GM12878 (cell line): ENCODE results near the gene SPRED2. TPM values are rescaled to one million over a fixed set of nuclear protein-coding genes. Genes with fewer than 3 reads are reported as not detected.

ENCODE experiments used
- ATAC-seq: fragments of 200-7000 bp; cut with Tn5 transposase; 3 replicates; pipeline ENCODE4 v1.9.1; 2020; ENCODE audit warnings: mild to moderate bottlenecking, moderate library complexity
- BruUV-seq: library from RNA; stranded (reverse); fragments of 400-500 nt; replicated peaks from 2 replicates; lab custom pipeline; 2021; lab: Mats Ljungman, UMichigan
- CTCF ChIA-PET: fragments of 300-600 bp; sonication (Branson Sonifier 250); formaldehyde crosslinking; extraction: SDS; loops from one replicate; lab custom pipeline; 2021; ENCODE audit warnings: inconsistent platforms; lab: Yijun Ruan, JAX
- POLR2A ChIA-PET: fragments of 350-600 bp; formaldehyde crosslinking; extraction: SDS; loops from one replicate; lab custom pipeline; 2021; ENCODE audit warnings: inconsistent platforms; lab: Charles Lee
- RAD21 ChIA-PET: fragments of 300-600 bp; sonication (Branson Sonifier 250); formaldehyde crosslinking; loops from one replicate; lab custom pipeline; 2023; ENCODE audit warnings: antibody characterized with exemption; ENCODE audit not compliant: unreplicated experiment; lab: Charles Lee
- SMC1A ChIA-PET: fragments of 300-600 bp; sonication (Branson Sonifier 250); formaldehyde crosslinking; loops from one replicate; lab custom pipeline; 2023; ENCODE audit not compliant: unreplicated experiment, uncharacterized antibody; lab: Charles Lee
- DNase-seq: peaks from one replicate; pipeline ENCODE4 v3.0.0-alpha.2; 2011; ENCODE audit warnings: low read depth, low spot score
- FAIRE-seq: peaks from 3 replicates; lab custom pipeline; 2011; peaks lifted over from hg19 to GRCh38; lab: Jason Lieb, UNC
- H2AFZ ChIP-seq: 2 replicates; pipeline ENCODE4 v1.6.0; 2011; ENCODE audit warnings: low read depth, low read length, control low read depth; ENCODE audit not compliant: control insufficient read depth
- H3K27ac ChIP-seq: 2 replicates; pipeline ENCODE4 v1.5.1; 2011; ENCODE audit warnings: control low read depth; ENCODE audit not compliant: control insufficient read depth, insufficient read depth
- H3K27me3 ChIP-seq, 2 experiments: replicated peaks in 1 of 2; 2 replicates each; pipeline versions ENCODE4 v1.6.0 to v1.6.1; 2011; ENCODE audit warnings: low read length in 1 of 2; ENCODE audit not compliant: control insufficient read depth in 2 of 2, insufficient read depth in 2 of 2
- H3K36me3 ChIP-seq, 2 experiments: 2 replicates each; pipeline ENCODE4 v1.5.1; 2011; ENCODE audit warnings: low read length in 1 of 2; ENCODE audit not compliant: control insufficient read depth in 2 of 2, insufficient read depth in 2 of 2
- H3K4me1 ChIP-seq: 2 replicates; pipeline ENCODE4 v1.6.1; 2011; ENCODE audit warnings: mild to moderate bottlenecking, low read length, moderate library complexity, mixed read lengths; ENCODE audit not compliant: control insufficient read depth, insufficient read depth
- H3K4me2 ChIP-seq: 2 replicates; pipeline ENCODE4 v1.6.0; 2011; ENCODE audit warnings: control low read depth; ENCODE audit not compliant: control insufficient read depth, insufficient read depth
- H3K4me3 ChIP-seq: fragments of 200-600 bp; sonication (generic); 2 replicates; pipeline ENCODE4 v1.5.1; 2016
- H3K79me2 ChIP-seq: 2 replicates; pipeline ENCODE4 v1.6.0; 2011; ENCODE audit warnings: low read length; ENCODE audit not compliant: control insufficient read depth, insufficient read depth
- H3K9ac ChIP-seq: 2 replicates; pipeline ENCODE4 v1.8.0; 2011; ENCODE audit warnings: low read length, control low read depth, mixed read lengths; ENCODE audit not compliant: control insufficient read depth, insufficient read depth
- H3K9me3 ChIP-seq: replicated peaks from 3 replicates; pipeline ENCODE4 v1.5.1; 2011; ENCODE audit warnings: mild to moderate bottlenecking, low read length; ENCODE audit not compliant: control insufficient read depth, insufficient read depth
- H4K20me1 ChIP-seq: 2 replicates; pipeline ENCODE4 v1.6.0; 2011; ENCODE audit not compliant: control insufficient read depth, insufficient read depth
- BACH1 ChIP-seq: fragments of 450-650 bp; IDR thresholded peaks from 2 replicates; pipeline ENCODE4 v1.6.1; 2017; ENCODE audit warnings: mild to moderate bottlenecking, borderline replicate concordance
- CEBPB ChIP-seq, 2 experiments: fragments of 150-350 bp in 1 of 2; IDR thresholded peaks; 2 replicates each; pipeline ENCODE4 v1.6.1; 2012 to 2014; ENCODE audit warnings: low read depth in 2 of 2, low read length in 2 of 2, borderline replicate concordance in 1 of 2, inconsistent platforms in 1 of 2
- EED ChIP-seq: sonication (generic); IDR thresholded peaks from 2 replicates; pipeline ENCODE4 v1.6.1; 2016; ENCODE audit warnings: antibody characterized with exemption, low read depth
- JUND ChIP-seq: IDR thresholded peaks from 2 replicates; pipeline ENCODE4 v1.6.1; 2012; ENCODE audit warnings: low read depth, mild to moderate bottlenecking, low read length, improper control_type of control experiment, moderate library complexity
- KAT2A ChIP-seq: conservative IDR thresholded peaks from 2 replicates; pipeline ENCODE4 v1.6.1; 2011; ENCODE audit warnings: low read depth, low read length; ENCODE audit not compliant: control insufficient read depth
- RB1 ChIP-seq: fragments of 450-650 bp; formaldehyde crosslinking; IDR thresholded peaks from 2 replicates; pipeline ENCODE4 v1.6.1; 2017; ENCODE audit warnings: mild to moderate bottlenecking, borderline replicate concordance
- RCOR1 ChIP-seq: conservative IDR thresholded peaks from 2 replicates; pipeline ENCODE4 v1.6.1; 2012; ENCODE audit warnings: low read depth, low read length, improper control_type of control experiment
- SPI1 ChIP-seq: IDR thresholded peaks from 2 replicates; pipeline ENCODE4 v1.6.1; 2011; ENCODE audit warnings: low read depth, mild to moderate bottlenecking, low read length, moderate library complexity, borderline replicate concordance; ENCODE audit not compliant: insufficient read depth
- SREBF1 ChIP-seq: IDR thresholded peaks from 2 replicates; pipeline ENCODE4 v1.6.1; 2012; ENCODE audit warnings: mild to moderate bottlenecking, low read length
- TAF1 ChIP-seq: IDR thresholded peaks from 2 replicates; pipeline ENCODE4 v1.6.1; 2011; ENCODE audit warnings: mild to moderate bottlenecking, low read depth, low read length, borderline replicate concordance
- TBL1XR1 ChIP-seq: IDR thresholded peaks from 2 replicates; pipeline ENCODE4 v1.6.1; 2012; ENCODE audit warnings: low read depth, low read length, improper control_type of control experiment
- ZBTB4 ChIP-seq: fragments of 450-650 bp; formaldehyde crosslinking; IDR thresholded peaks from 2 replicates; pipeline ENCODE4 v1.4.0; 2022; ENCODE audit warnings: mild to moderate bottlenecking, moderate library complexity
- ZNF622 ChIP-seq: fragments of 450-650 bp; IDR thresholded peaks from 2 replicates; pipeline ENCODE4 v1.6.1; 2017; ENCODE audit warnings: mild to moderate bottlenecking, inconsistent platforms
- WGBS: methylation state at CpG from one replicate; pipeline ENCODE4 v1.1.6; 2016; ENCODE audit warnings: low lambda C conversion rate; ENCODE audit not compliant: insufficient replicate concordance, insufficient coverage; ENCODE audit errors: missing lambda C conversion rate; 5-methylcytosine and 5-hydroxymethylcytosine counted together
- in situ Hi-C: fragments of 300-500 bp; cut with MboI; formaldehyde crosslinking; loops from 9 replicates; pipeline ENCODE4 v1.14.3; 2018; ENCODE audit warnings: mixed read lengths
- intact Hi-C: fragments of 100-400 bp; cut with micrococcal nuclease; formaldehyde crosslinking; loops from one replicate; pipeline ENCODE4 v1.14.2; 2022; ENCODE audit not compliant: unreplicated experiment
- polyA plus RNA-seq, 11 experiments: library from polyadenylated mRNA; depleted of rRNA in 4 of 11; unstranded in 6 of 11; stranded (reverse) in 5 of 11; fragments of >200 nt; fragmentation: Nextera tagmentation in 4 of 11; fragmentation: Illumina TruSeq in 1 of 11; extraction: Ambion mirVana in 4 of 11; extraction: Trizol in 1 of 11; gene quantifications; 1 replicate in 1 of 11; 2 replicates in 10 of 11; pipeline versions ENCODE4 v1.2.1 to v1.2.3, GENCODE V29; 2011 to 2016; ENCODE audit warnings: inconsistent platforms in 2 of 11, missing spikeins in 2 of 11, low read depth in 1 of 11
- total RNA-seq, 4 experiments: library from RNA; depleted of rRNA in 3 of 4; stranded (reverse); fragments of >200 nt in 3 of 4; fragmentation: Illumina TruSeq in 1 of 4; extraction: Trizol in 1 of 4; gene quantifications; 2 replicates each; pipeline versions ENCODE4 v1.2.1 to v1.2.3, GENCODE V29; 2013 to 2021

Gene SPRED2
- total and polyA plus RNA-seq, 10 of the 15 experiments (the other 5 are each of a cell fraction or from before 2014, with no cell fraction given), result 3.0 to 23.9 (median 9.7) TPM

- POLR2A ChIA-PET, result interaction anchor here (0.7 to 2.5 kb wide), 8 partner anchors 9 to 64 kb away, joined by 3 to 17 read pairs (median 4); no protein-coding TSS in a partner anchor
- no peak overlapping the region; the same call in 1 of the 2 replicates for H2AFZ ChIP-seq
- RAD21 ChIA-PET, result interaction anchor here (0.8 to 4.4 kb wide), 15 partner anchors 9 to 194 kb away, joined by 3 to 29 read pairs (median 5); partner anchors contain the start of genes ACTR2 and SPRED2
- peaks cover 28% of the 10 kb centered on the region for H3K4me1 ChIP-seq
- SMC1A ChIA-PET, result interaction anchor here (0.7 to 3.8 kb wide), 18 partner anchors 8 to 129 kb away, joined by 3 to 32 read pairs (median 6); no protein-coding TSS in a partner anchor
- H4K20me1 ChIP-seq, result no peaks in the 10 kb centered on the region
- in situ Hi-C loops, result no loop called here
- H3K4me3 ChIP-seq, result no peak overlapping the region
- peak; percentile 16; the same call in 1 of the 3 replicates for ATAC-seq
- 100% methylated on average over 1 of the region's 1 CpG for WGBS
- no peak for TF ChIP-seq SREBF1
- TF ChIP-seq ZNF622, result no peak
- no peak for TF ChIP-seq RB1
- TF ChIP-seq EED, result no peak
- no peak for TF ChIP-seq SPI1
- no peak for TF ChIP-seq KAT2A
- no peak for TF ChIP-seq TAF1
- TF ChIP-seq RCOR1, result no peak
- no peak for TF ChIP-seq ZBTB4
- no peak for TF ChIP-seq BACH1
- no peak for TF ChIP-seq TBL1XR1
- TF ChIP-seq CEBPB (IDR thresholded peaks at IDR 0.05; ENCODE audit: borderline replicate concordance in 1 of 2, low read depth in 2 of 2, low read length in 2 of 2), result no peak
- TF ChIP-seq JUND, result no peak
- TF ChIP-seq, all 136 proteins: peak for 0
- Histone ChIP-seq H3K27ac (peak overlapping the region; percentile 49), H3K79me2 (peaks cover 7% of the 10 kb centered on the region), H3K9ac (0 out of 2 replicates have a peak overlapping the region, but pooled peaks have one; percentile 30), H3K4me2 (peak overlapping the region; percentile 80; the same call in 1 of the 2 replicates), H3K36me3 (no peaks in the 10 kb centered on the region), H3K9me3 (no peaks in the 10 kb centered on the region), H3K27me3 (no peaks in the 10 kb centered on the region)
- no TSS peak for BruUV-seq
- intact Hi-C loops, result no loop called here
- FAIRE-seq (no peak), DNase-seq (no peak)
- CTCF ChIA-PET, result interaction anchor here (1.1 to 1.8 kb wide), 7 partner anchors 14 to 156 kb away, joined by 3 to 5 read pairs (median 4); no protein-coding TSS in a partner anchor
Observed at GRCh38 chr2:65421432-65421748, 11.0 kb downstream of the SPRED2 start.
